CD14-positive monocyte (primary cell): ENCODE results near the gene CDH22. TPM values are rescaled to one million over a fixed set of nuclear protein-coding genes. Genes with fewer than 3 reads are reported as not detected.

ENCODE experiments used
- DNase-seq, 3 donors: peaks; one replicate each; pipeline ENCODE4 v3.0.0-alpha.2; 2011 to 2022
- H2AFZ ChIP-seq: 2 replicates; pipeline ENCODE4 v1.6.0; 2012; ENCODE audit warnings: mild to moderate bottlenecking, low read depth, low read length, inconsistent platforms; ENCODE audit not compliant: insufficient read depth, poor library complexity, severe bottlenecking
- H3K27ac ChIP-seq, 2 donors: 1 replicate in 1 of 2; 2 replicates in 1 of 2; pipeline ENCODE4 v1.5.1; 2012 to 2013; ENCODE audit warnings: low read length in 2 of 2, control low read depth in 1 of 2, inconsistent platforms in 1 of 2, low read depth in 1 of 2, mild to moderate bottlenecking in 1 of 2
- H3K27me3 ChIP-seq, 2 donors: one replicate each; pipeline versions ENCODE4 v1.6.0 to v1.6.1; 2011 to 2013; ENCODE audit warnings: low read length in 2 of 2; ENCODE audit not compliant: control insufficient read depth in 2 of 2, insufficient read depth in 2 of 2
- H3K36me3 ChIP-seq, 2 donors: replicated peaks in 1 of 2; 1 replicate in 1 of 2; 2 replicates in 1 of 2; pipeline versions ENCODE4 v1.5.1 to v1.6.1; 2012 to 2013; ENCODE audit warnings: low read length in 2 of 2, control low read depth in 1 of 2, inconsistent platforms in 1 of 2, mild to moderate bottlenecking in 1 of 2; ENCODE audit not compliant: insufficient read depth in 2 of 2, control insufficient read depth in 1 of 2
- H3K4me1 ChIP-seq, 2 donors: 1 replicate in 1 of 2; 2 replicates in 1 of 2; pipeline versions ENCODE4 v1.5.1 to v1.6.1; 2012 to 2013; ENCODE audit warnings: low read length in 2 of 2, control low read depth in 1 of 2, inconsistent platforms in 1 of 2, mild to moderate bottlenecking in 1 of 2, moderate library complexity in 1 of 2; ENCODE audit not compliant: insufficient read depth in 2 of 2, control insufficient read depth in 1 of 2
- H3K4me2 ChIP-seq: replicated peaks from 2 replicates; pipeline ENCODE3; 2012; ENCODE audit warnings: low read length, moderate library complexity, mild to moderate bottlenecking; ENCODE audit not compliant: poor library complexity, severe bottlenecking; ENCODE audit errors: extremely low read depth
- H3K4me3 ChIP-seq, 3 experiments: fragments of 200-600 bp in 1 of 3; sonication (generic) in 1 of 3; replicated peaks in 1 of 3; 1 replicate in 2 of 3; 2 replicates in 1 of 3; pipeline ENCODE4 v1.5.1; 2011 to 2013; ENCODE audit warnings: low read length in 3 of 3, mild to moderate bottlenecking in 3 of 3, control low read depth in 2 of 3, low read depth in 2 of 3, inconsistent platforms in 1 of 3, moderate library complexity in 1 of 3
- H3K79me2 ChIP-seq: 2 replicates; pipeline ENCODE4 v1.6.0; 2012; ENCODE audit warnings: mild to moderate bottlenecking, control low read depth, inconsistent platforms, low read length, moderate library complexity; ENCODE audit not compliant: insufficient read depth
- H3K9ac ChIP-seq: 2 replicates; pipeline ENCODE4 v1.6.0; 2017; ENCODE audit warnings: low read length, mild to moderate bottlenecking; ENCODE audit not compliant: insufficient read depth, poor library complexity, severe bottlenecking
- H3K9me3 ChIP-seq, 2 donors: replicated peaks in 1 of 2; 1 replicate in 1 of 2; 2 replicates in 1 of 2; pipeline versions ENCODE4 v1.5.1 to v1.6.1; 2012 to 2013; ENCODE audit warnings: low read length in 2 of 2, control low read depth in 1 of 2; ENCODE audit not compliant: control insufficient read depth in 1 of 2, insufficient read depth in 1 of 2
- H4K20me1 ChIP-seq: 2 replicates; pipeline ENCODE4 v1.6.0; 2012; ENCODE audit warnings: mild to moderate bottlenecking, low read length, control low read depth, moderate library complexity; ENCODE audit not compliant: insufficient read depth
- H3K27ac Mint-ChIP-seq, 7 donors: one replicate each; pipeline ENCODE4 v1.8.0; 2020; ENCODE audit warnings: mild to moderate bottlenecking in 7 of 7, mixed read lengths in 7 of 7, moderate library complexity in 6 of 7, inconsistent platforms in 2 of 7
- H3K27me3 Mint-ChIP-seq, 3 donors: one replicate each; pipeline ENCODE4 v1.8.0; 2021 to 2022; ENCODE audit warnings: low read depth in 3 of 3, mild to moderate bottlenecking in 3 of 3, mixed read lengths in 3 of 3, moderate library complexity in 3 of 3, inconsistent platforms in 1 of 3
- H3K36me3 Mint-ChIP-seq, 2 donors: one replicate each; pipeline ENCODE4 v1.8.0; 2020; ENCODE audit warnings: mixed read lengths in 2 of 2, inconsistent platforms in 1 of 2, mild to moderate bottlenecking in 1 of 2
- H3K4me1 Mint-ChIP-seq: one replicate; pipeline ENCODE4 v1.8.0; 2020; ENCODE audit warnings: mild to moderate bottlenecking, mixed read lengths
- H3K4me3 Mint-ChIP-seq, 2 donors: one replicate each; pipeline ENCODE4 v1.8.0; 2020; ENCODE audit warnings: mild to moderate bottlenecking in 2 of 2, mixed read lengths in 2 of 2, moderate library complexity in 1 of 2
- H3K9me3 Mint-ChIP-seq, 7 donors: one replicate each; pipeline ENCODE4 v1.8.0; 2020 to 2022; ENCODE audit warnings: mixed read lengths in 7 of 7, mild to moderate bottlenecking in 6 of 7, moderate library complexity in 6 of 7, inconsistent platforms in 2 of 7
- CTCF ChIP-seq: fragments of 200-600 bp; IDR thresholded peaks from one replicate; pipeline ENCODE4 v1.8.0; 2022; ENCODE audit warnings: antibody characterized with exemption, mild to moderate bottlenecking
- WGBS: methylation state at CpG from one replicate; pipeline ENCODE4 v1.1.5; 2013; ENCODE audit warnings: missing lambda C conversion rate; ENCODE audit not compliant: insufficient coverage; 5-methylcytosine and 5-hydroxymethylcytosine counted together
- intact Hi-C, 2 donors: fragments of 100-400 bp; cut with micrococcal nuclease; formaldehyde crosslinking; loops; one replicate each; pipeline versions ENCODE4 v1.15.0 to v1.15.1; 2023
- polyA plus RNA-seq, 3 donors: library from polyadenylated mRNA; depleted of rRNA in 1 of 3; unstranded in 2 of 3; stranded (reverse) in 1 of 3; fragments of 300-500 nt in 2 of 3; fragments of >200 nt in 1 of 3; fragmentation: Illumina TruSeq in 2 of 3; gene quantifications; 1 replicate in 2 of 3; 2 replicates in 1 of 3; pipeline ENCODE4 v1.2.3, GENCODE V29; 2012 to 2021

The CDH22 gene
- polyA plus RNA-seq, 3 donors = not detected

- Histone ChIP-seq H3K27me3 (peaks cover 0 to 10% of the 10 kb centered on the region in 2 donors), H2AFZ (no peak overlapping the region), H3K36me3 (no peaks in the 10 kb centered on the region), H3K4me2 (no peak overlapping the region), H3K4me1 (peaks cover 8 to 13% of the 10 kb centered on the region in 2 donors), H3K79me2 (no peaks in the 10 kb centered on the region), H3K27ac (no peak overlapping the region), H4K20me1 (no peaks in the 10 kb centered on the region), H3K9ac (no peak overlapping the region), H3K4me3 (no peak overlapping the region), H3K9me3 (peaks cover 0 to 7% of the 10 kb centered on the region in 2 donors)
- WGBS = no CpG with 5 or more reads among the region's 5 CpGs
- no peak for DNase-seq
- peaks cover 23 to 41% (median 31%) of the 10 kb centered on the region in 3 donors for H3K27me3 Mint-ChIP-seq
- peaks cover 0 to 8% (median 5%) of the 10 kb centered on the region in 7 donors for H3K9me3 Mint-ChIP-seq
- no peak overlapping the region for H3K27ac Mint-ChIP-seq
- intact Hi-C loops = no loop called here
- H3K36me3 Mint-ChIP-seq = no peaks in the 10 kb centered on the region
- peaks cover 19% of the 10 kb centered on the region for H3K4me1 Mint-ChIP-seq
- TF ChIP-seq CTCF = no peak
- no peak overlapping the region for H3K4me3 Mint-ChIP-seq
Measured at GRCh38 chr20:46230106-46230491, 78.2 kb downstream of the CDH22 start.

DNA sequence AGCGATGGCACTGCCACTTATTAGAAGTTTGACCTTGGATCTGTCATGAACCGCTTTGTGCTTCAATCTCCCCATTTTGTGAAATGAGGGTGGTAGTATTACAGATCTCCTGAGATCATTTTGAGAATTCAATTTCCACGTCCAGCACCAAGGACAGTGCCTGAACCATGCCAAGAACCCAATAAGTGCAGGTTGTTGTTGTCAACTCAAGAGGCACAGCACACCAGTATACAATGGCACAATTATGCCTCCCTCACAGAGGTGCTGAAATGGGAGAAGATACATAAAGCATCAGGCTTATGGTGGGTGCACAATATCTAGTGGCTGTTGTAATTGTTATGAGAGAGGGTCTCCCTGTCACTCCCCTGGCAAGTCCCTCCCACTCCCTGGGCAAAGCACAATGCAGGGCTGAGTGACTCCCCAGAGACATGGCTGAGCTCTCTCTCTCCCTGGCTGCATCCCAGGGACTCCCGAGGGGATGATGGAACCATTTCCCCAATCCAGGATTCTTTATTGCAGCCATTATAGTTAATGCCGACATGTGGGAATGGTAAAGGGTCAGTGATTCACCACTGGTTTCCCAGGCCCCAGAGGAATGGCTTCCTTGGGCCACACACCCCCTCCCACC is 78.7 kb downstream of the CDH22 start:
- H3K4me1 ChIP-seq = peaks cover 8 to 13% of the 10 kb centered on the region in 2 donors
- no peak overlapping the region for H3K4me2 ChIP-seq
- Mint-ChIP-seq H3K4me1 (peaks cover 19% of the 10 kb centered on the region), H3K9me3 (peaks cover 0 to 8% (median 5%) of the 10 kb centered on the region in 7 donors), H3K4me3 (no peak overlapping the region), H3K36me3 (no peaks in the 10 kb centered on the region), H3K27ac (no peak overlapping the region), H3K27me3 (peaks cover 25 to 45% (median 34%) of the 10 kb centered on the region in 3 donors)
- H4K20me1 ChIP-seq = no peaks in the 10 kb centered on the region
- no peaks in the 10 kb centered on the region for H3K36me3 ChIP-seq
- H2AFZ ChIP-seq = no peak overlapping the region
- intact Hi-C loops = no loop called here
- TF ChIP-seq CTCF = no peak
- H3K9me3 ChIP-seq = peaks cover 0 to 7% of the 10 kb centered on the region in 2 donors
- H3K27ac ChIP-seq = no peak overlapping the region
- 60% methylated on average over 1 of the region's 5 CpGs for WGBS
- H3K27me3 ChIP-seq = peaks cover 0 to 15% of the 10 kb centered on the region in 2 donors
- no peak overlapping the region for H3K4me3 ChIP-seq
- H3K9ac ChIP-seq = no peak overlapping the region
- no peaks in the 10 kb centered on the region for H3K79me2 ChIP-seq
- no peak for DNase-seq
